Pancreas (tissue), 10 donors: ENCODE data around the gene ETS1. TPM values are rescaled to one million over a fixed set of nuclear protein-coding genes. Genes with fewer than 3 reads are reported as not detected.
"Not testable (repeated sequence)": the region's sequence is repeated elsewhere in the genome, so short reads cannot be mapped to it uniquely, and the experiment has no call there.

ENCODE experiments used
- ATAC-seq, 4 donors: fragments of 200-7000 bp; cut with Tn5 transposase; one replicate each; pipeline versions ENCODE4 v1.8.0 to v1.9.1; 2020; ENCODE audit warnings: mild to moderate bottlenecking in 4 of 4, moderate library complexity in 4 of 4
- DNase-seq, 6 donors: peaks; one replicate each; pipeline ENCODE4 v3.0.0-alpha.2; 2020
- FAIRE-seq: peaks from 2 replicates; lab custom pipeline; 2012; peaks lifted over from hg19 to GRCh38; lab: Jason Lieb, UNC
- H3K27ac ChIP-seq, 4 donors: fragments of 200-600 bp; sonication (generic); 1 replicate in 3 of 4; 2 replicates in 1 of 4; pipeline versions ENCODE4 v1.5.0 to v1.8.0; 2020
- H3K27me3 ChIP-seq, 4 donors: fragments of 200-600 bp; one replicate each; pipeline ENCODE4 v1.8.0; 2021
- H3K36me3 ChIP-seq, 3 donors: fragments of 200-600 bp; sonication (generic) in 1 of 3; one replicate each; pipeline versions ENCODE4 v1.5.0 to v1.8.0; 2020 to 2021
- H3K4me1 ChIP-seq, 3 donors: fragments of 200-600 bp; one replicate each; pipeline ENCODE4 v1.8.0; 2021
- H3K4me3 ChIP-seq, 4 donors: fragments of 200-600 bp; sonication (generic) in 2 of 4; one replicate each; pipeline versions ENCODE4 v1.5.0 to v1.8.0; 2020 to 2021
- H3K9me3 ChIP-seq, 4 donors: fragments of 200-600 bp; one replicate each; pipeline ENCODE4 v1.8.0; 2021
- CTCF ChIP-seq, 4 donors: fragments of 200-600 bp; sonication (generic) in 3 of 4; IDR thresholded peaks; one replicate each; pipeline versions ENCODE4 v1.5.0 to v1.8.0; 2021; ENCODE audit warnings: antibody characterized with exemption in 4 of 4
- WGBS, 2 donors: extraction: QIAGEN DNeasy Blood & Tissue Kit; methylation state at CpG; one replicate each; pipeline ENCODE4 v1.1.7; 2013; 5-methylcytosine and 5-hydroxymethylcytosine counted together
- intact Hi-C, 3 donors: fragments of 100-400 bp; cut with DNase I; formaldehyde crosslinking; loops; one replicate each; pipeline versions ENCODE4 v1.11.1 to v1.14.2; 2022
- polyA plus RNA-seq, 2 donors: library from polyadenylated mRNA; stranded (reverse); fragments of 200-250 nt; gene quantifications; one replicate each; pipeline ENCODE4 v1.2.3, GENCODE V29; 2013
- total RNA-seq, 6 donors: library from RNA; stranded (reverse); fragmentation: NEBNext Ultra II Directional in 4 of 6; extraction: Animal tissue kit (Norgen Biotek cat#: 25700) in 4 of 6; gene quantifications; one replicate each; pipeline versions ENCODE4 v1.2.1 to v1.2.4, GENCODE V29; 2021 to 2023
- donor health status: healthy with polysubstance abuse.
- donor health status: DM: no; HTN: no; CAD: no; lungs with moderate emphysema.
- donor health status: DM: no; HTN: no; CAD: no.
- donor health status: control.
- donor health status: control.
- donor health status: Bipolar disorder and iron deficiency.
- donor health status: DM: yes; HTN: yes; CAD: no.
- donor health status: DM: no; HTN: no; CAD: no.
- donor health status: DM: no; HTN: no; CAD: no.
- donor health status: DM: yes; HTN: yes; CAD: no.

ETS1 gene
- total and polyA plus RNA-seq, 8 donors: 5.4 to 26.6 (median 13.0) TPM

GRCh38 chr11:128448200-128448886 is 139.0 kb downstream of the ETS1 start:
- ATAC-seq (peak; percentile 95 to 98 (median 97)), DNase-seq (peak in 5 of 6 donors; percentile 74 to 86 (median 79)), FAIRE-seq (peak; percentile 37)
- TF ChIP-seq CTCF (IDR thresholded peaks at IDR 0.05): no peak
- intact Hi-C loops: no loop called here
- WGBS, 2 donors: 32 to 33% methylated on average over 7 of the region's 7 CpGs
- Histone ChIP-seq H3K27me3 (no peaks in the 10 kb centered on the region), H3K27ac (peak overlapping the region; percentile 22 to 91 (median 64)), H3K9me3 (no peaks in the 10 kb centered on the region), H3K4me3 (no peak overlapping the region), H3K4me1 (peaks cover 4 to 21% (median 6%) of the 10 kb centered on the region in 3 donors), H3K36me3 (no peaks in the 10 kb centered on the region)

GRCh38 chr11:128447233-128447632 is 140.1 kb downstream of the ETS1 start:
- ATAC-seq (no peak), DNase-seq (no peak), FAIRE-seq (no peak)
- no peak for TF ChIP-seq CTCF (IDR thresholded peaks at IDR 0.05)
- 89 to 95% methylated on average over 4 of the region's 4 CpGs for WGBS, 2 donors
- Histone ChIP-seq H3K27ac (no peak overlapping the region), H3K4me1 (peaks cover 4 to 19% (median 6%) of the 10 kb centered on the region in 3 donors), H3K36me3 (no peaks in the 10 kb centered on the region), H3K9me3 (no peaks in the 10 kb centered on the region), H3K4me3 (no peak overlapping the region), H3K27me3 (no peaks in the 10 kb centered on the region)
- intact Hi-C loops: no loop called here

GRCh38 chr11:128445921-128446320 is 141.4 kb downstream of the ETS1 start:
- intact Hi-C loops, FAIRE-seq: not testable (repeated sequence)
- 85 to 89% methylated on average over 1 of the region's 1 CpG for WGBS, 2 donors

GRCh38 chr11:128437136-128437535 is 150.2 kb downstream of the ETS1 start:
- intact Hi-C loops: no loop called here
- no peaks in the 10 kb centered on the region for H3K9me3 ChIP-seq
- H3K4me3 ChIP-seq: no peak overlapping the region
- no peaks in the 10 kb centered on the region for H3K36me3 ChIP-seq
- FAIRE-seq: no peak
- DNase-seq: no peak
- ATAC-seq: no peak
- no peaks in the 10 kb centered on the region for H3K27me3 ChIP-seq
- no peaks in the 10 kb centered on the region for H3K4me1 ChIP-seq
- TF ChIP-seq CTCF (IDR thresholded peaks at IDR 0.05): no peak
- WGBS, 2 donors: 71 to 80% methylated on average over 2 of the region's 2 CpGs
- no peak overlapping the region for H3K27ac ChIP-seq

More at GRCh38 chr11:128445921-128446320, 141.4 kb downstream of the ETS1 start:
- not testable (repeated sequence) for ATAC-seq, H3K36me3 ChIP-seq, H3K9me3 ChIP-seq, H3K27ac ChIP-seq, H3K27me3 ChIP-seq, H3K4me3 ChIP-seq, DNase-seq
- H3K4me1 ChIP-seq: peaks cover 4 to 19% (median 6%) of the 10 kb centered on the region in 3 donors

- H3K4me1 ChIP-seq: no peaks in the 10 kb centered on the region
- no peak for DNase-seq
- H3K27me3 ChIP-seq: no peaks in the 10 kb centered on the region
- no peak for FAIRE-seq
- H3K27ac ChIP-seq: no peak overlapping the region
- intact Hi-C loops: no loop called here
- no peak for ATAC-seq
- H3K4me3 ChIP-seq: no peak overlapping the region
- TF ChIP-seq CTCF (IDR thresholded peaks at IDR 0.05): no peak
- 70 to 72% methylated on average over 3 of the region's 3 CpGs for WGBS, 2 donors
- H3K36me3 ChIP-seq: no peaks in the 10 kb centered on the region
- H3K9me3 ChIP-seq: no peaks in the 10 kb centered on the region
Measured at GRCh38 chr11:128434818-128435217, 152.5 kb downstream of the ETS1 start.
